ENCODE data around the gene STK32C. TPM values are rescaled to one million over a fixed set of nuclear protein-coding genes. Genes with fewer than 3 reads are reported as not detected.

STK32C gene
- total and polyA plus RNA-seq, 3 donors from 2014 or later, result 33.9 to 49.0 (median 34.2) TPM

DNA sequence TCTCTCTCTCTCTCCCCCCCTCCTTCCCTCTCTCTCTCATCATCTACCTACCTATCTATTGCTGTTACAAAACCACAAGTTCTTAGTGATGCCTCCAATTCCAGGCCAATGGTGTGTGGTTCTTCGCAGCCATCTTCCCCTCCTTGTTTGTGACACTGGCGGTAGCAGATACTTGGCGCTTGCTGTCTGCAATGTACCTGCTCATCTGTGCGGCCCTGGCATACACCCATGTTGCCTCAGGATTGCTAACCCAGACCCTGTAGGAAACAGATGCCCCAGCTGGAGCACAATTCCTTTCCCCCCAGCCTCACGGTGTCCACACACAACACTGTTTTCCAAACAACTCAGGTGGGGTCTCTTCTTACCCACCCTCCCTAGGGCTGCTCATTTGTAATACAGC, 134.6 kb downstream of the STK32C start:
- Histone ChIP-seq H3K4me3 (no peak overlapping the region), H3K36me3 (ENCODE audit: low read depth, missing control alignments) (no peaks in the 10 kb centered on the region), H3K27ac (no peak overlapping the region), H3K27me3 (no peaks in the 10 kb centered on the region), H3K9me3 (no peaks in the 10 kb centered on the region), H3K4me1 (peaks cover 9% of the 10 kb centered on the region)
- 88 to 95% methylated on average over 5 of the region's 5 CpGs for WGBS, 2 donors
- DNase-seq, result no peak
- intact Hi-C loops (cut with DNase I; ENCODE audit: low total_unique reads), result no loop called here
- no peak for TF ChIP-seq POLR2A (IDR thresholded peaks at IDR 0.05)
- TF ChIP-seq, protein P1, sequence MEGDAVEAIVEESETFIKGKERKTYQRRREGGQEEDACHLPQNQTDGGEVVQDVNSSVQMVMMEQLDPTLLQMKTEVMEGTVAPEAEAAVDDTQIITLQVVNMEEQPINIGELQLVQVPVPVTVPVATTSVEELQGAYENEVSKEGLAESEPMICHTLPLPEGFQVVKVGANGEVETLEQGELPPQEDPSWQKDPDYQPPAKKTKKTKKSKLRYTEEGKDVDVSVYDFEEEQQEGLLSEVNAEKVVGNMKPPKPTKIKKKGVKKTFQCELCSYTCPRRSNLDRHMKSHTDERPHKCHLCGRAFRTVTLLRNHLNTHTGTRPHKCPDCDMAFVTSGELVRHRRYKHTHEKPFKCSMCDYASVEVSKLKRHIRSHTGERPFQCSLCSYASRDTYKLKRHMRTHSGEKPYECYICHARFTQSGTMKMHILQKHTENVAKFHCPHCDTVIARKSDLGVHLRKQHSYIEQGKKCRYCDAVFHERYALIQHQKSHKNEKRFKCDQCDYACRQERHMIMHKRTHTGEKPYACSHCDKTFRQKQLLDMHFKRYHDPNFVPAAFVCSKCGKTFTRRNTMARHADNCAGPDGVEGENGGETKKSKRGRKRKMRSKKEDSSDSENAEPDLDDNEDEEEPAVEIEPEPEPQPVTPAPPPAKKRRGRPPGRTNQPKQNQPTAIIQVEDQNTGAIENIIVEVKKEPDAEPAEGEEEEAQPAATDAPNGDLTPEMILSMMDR (IDR thresholded peaks at IDR 0.05), result no peak

DNA sequence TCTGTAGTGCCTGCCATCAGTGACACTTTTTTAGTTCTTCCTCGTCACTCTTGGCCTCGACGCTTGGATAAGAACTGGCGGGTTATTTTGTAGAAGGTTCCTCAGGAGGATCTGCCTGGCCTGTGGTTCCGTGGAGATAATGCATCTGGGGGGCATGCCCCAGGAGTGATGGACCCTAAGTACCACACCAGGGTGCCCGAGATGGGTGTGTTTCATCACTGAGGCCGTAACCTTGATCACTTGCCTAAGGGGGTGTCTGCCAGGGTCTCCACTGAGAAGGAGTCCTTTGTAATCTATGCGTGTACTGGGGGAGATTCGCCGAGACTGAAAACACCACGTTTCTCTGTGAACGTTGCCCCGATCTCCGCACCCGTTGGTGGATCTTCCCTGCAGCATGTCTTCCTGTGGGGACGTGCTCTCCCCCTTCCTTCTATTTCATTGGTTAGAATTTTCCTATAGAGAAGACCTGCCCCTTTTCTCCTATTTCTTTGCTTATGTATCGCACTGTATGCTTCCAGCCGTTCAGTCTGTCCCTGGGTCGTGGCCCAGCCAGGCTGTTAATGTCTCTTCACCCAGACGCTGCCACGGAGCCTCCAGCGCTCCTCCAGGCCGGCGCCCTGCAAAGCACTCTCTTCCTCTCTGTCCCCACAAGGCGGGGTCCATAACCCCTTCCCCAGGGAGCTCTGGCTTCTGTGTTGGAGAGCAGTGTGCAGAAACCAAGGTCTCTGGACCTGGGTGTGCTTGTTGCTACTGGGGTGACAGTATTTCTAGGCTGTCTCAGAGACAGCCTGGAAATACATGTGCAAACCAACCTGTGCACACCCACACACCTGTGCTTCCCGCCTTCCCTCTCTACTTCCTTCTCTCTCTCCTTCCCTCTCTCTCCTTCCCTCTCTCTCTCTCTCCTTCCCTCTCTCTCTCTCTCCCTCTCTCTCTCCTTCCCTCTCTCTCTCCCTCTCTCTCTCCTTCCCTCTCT, 135.4 kb downstream of the STK32C start:
- Histone ChIP-seq H3K9me3 (no peaks in the 10 kb centered on the region), H3K27ac (no peak overlapping the region), H3K36me3 (ENCODE audit: low read depth, missing control alignments) (no peaks in the 10 kb centered on the region), H3K27me3 (no peaks in the 10 kb centered on the region), H3K4me1 (peaks cover 9% of the 10 kb centered on the region), H3K4me3 (no peak overlapping the region)
- TF ChIP-seq, protein P1 (IDR thresholded peaks at IDR 0.05), result no peak
- TF ChIP-seq POLR2A (IDR thresholded peaks at IDR 0.05), result no peak
- no peak for DNase-seq
- intact Hi-C loops (cut with DNase I; ENCODE audit: low total_unique reads), result no loop called here
- WGBS, 2 donors, result 76 to 78% methylated on average over 26 of the region's 26 CpGs

DNA sequence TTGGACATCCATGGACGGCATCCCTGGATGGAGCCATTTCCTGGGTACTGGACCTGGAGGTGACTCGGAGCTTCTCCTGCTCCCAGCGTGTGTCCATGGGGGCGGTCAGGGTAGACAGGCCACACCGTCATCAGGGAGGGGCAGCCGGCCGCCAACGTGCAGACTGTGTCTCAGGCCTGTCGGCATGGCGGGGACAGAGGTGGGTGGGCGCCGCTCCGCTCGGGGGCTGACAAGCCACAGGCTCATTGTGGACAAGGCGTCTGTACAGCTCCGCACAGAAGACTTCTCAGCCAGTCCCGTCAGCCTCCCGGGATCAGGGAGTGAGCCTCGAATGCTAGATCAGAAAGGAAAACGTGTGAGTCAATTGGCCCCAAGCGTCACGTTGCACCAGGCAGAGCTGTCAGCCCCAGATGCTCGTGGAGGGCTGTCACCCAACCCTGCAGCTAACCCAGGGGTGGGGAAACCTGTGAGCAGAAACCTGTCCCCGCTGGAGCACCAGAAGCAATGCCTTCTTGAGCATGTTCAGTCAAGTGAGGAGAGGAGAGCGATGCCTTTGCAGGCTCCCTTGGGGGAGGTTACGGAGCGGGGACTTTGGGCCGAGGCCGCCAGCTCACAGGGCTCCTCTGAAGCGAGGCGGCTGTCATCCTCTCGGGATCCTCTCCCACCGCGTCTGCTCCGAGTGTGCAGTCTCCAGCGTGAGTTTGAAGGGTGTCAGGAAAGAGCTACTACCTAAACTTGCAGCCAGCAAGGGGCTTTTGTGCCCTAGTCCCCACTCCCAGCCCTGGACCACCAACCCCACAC, 137.0 kb downstream of the STK32C start:
- no peaks in the 10 kb centered on the region for H3K27me3 ChIP-seq
- H3K4me3 ChIP-seq, result no peak overlapping the region
- H3K4me1 ChIP-seq, result peaks cover under 1% of the 10 kb centered on the region
- no peak overlapping the region for H3K27ac ChIP-seq
- TF ChIP-seq, protein P1 (IDR thresholded peaks at IDR 0.05), result no peak
- no peak for TF ChIP-seq POLR2A (IDR thresholded peaks at IDR 0.05)
- intact Hi-C loops (cut with DNase I; ENCODE audit: low total_unique reads), result no loop called here
- no peaks in the 10 kb centered on the region for H3K36me3 ChIP-seq (ENCODE audit: low read depth, missing control alignments)
- H3K9me3 ChIP-seq, result no peaks in the 10 kb centered on the region
- WGBS, 2 donors, result 84 to 85% methylated on average over 17 to 36 of the region's 36 CpGs
- no peak for DNase-seq

DNA sequence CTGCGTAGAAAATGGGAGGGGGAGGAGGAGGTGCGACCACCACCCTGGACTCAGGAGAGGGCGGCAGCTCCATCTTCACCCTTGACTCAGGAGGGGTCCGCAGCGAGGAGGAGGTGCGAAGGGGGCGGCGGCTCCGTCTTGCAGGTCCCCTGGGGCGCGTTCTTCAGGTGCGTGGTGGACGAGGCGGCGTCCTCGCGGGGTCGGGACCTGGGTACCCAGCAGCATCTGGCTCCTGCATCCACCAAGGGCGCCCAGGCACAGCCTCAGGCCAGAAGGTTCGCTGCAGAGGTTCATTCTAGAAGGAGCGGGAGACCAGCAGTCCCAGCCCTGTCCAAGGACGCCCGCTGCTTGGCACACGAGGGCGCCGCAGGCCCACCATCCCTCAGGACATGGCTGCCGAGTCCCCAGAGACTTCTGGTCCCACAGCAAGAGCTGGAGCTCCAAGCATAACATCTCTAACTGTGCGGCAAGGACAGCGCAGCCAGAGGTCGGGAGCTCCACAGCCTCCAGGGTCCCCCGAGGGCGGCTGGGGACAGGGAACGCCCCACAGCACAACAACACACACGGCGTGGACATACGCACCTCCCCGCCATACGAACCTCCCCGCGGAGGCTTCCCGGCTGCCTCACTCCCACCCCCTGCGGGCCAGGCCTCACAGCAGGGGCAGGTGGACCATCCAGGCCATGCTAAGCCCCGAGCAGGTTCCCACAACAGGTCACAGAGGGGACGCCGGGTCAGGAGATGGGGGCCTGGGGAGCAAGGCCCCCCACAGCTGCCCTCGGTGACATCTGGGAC, 137.8 kb downstream of the STK32C start:
- 87 to 93% methylated on average over 7 to 46 of the region's 46 CpGs for WGBS, 2 donors
- Histone ChIP-seq H3K27me3 (no peaks in the 10 kb centered on the region), H3K4me3 (no peak overlapping the region), H3K9me3 (no peaks in the 10 kb centered on the region), H3K4me1 (no peaks in the 10 kb centered on the region), H3K27ac (no peak overlapping the region), H3K36me3 (ENCODE audit: low read depth, missing control alignments) (no peaks in the 10 kb centered on the region)
- DNase-seq, result no peak
- TF ChIP-seq, protein P1 (IDR thresholded peaks at IDR 0.05), result no peak
- TF ChIP-seq POLR2A (IDR thresholded peaks at IDR 0.05), result no peak
- intact Hi-C loops (cut with DNase I; ENCODE audit: low total_unique reads), result no loop called here

Measured in testis (tissue), 3 donors.